GM13976 (cell line): Measurements from ENCODE around the gene SPEN.

Experiments used
- DNase-seq: peaks from one replicate; pipeline ENCODE4 v3.0.0; 2012; ENCODE audit warnings: low spot score
- in situ Hi-C: fragments of 300-500 bp; cut with MboI; formaldehyde crosslinking; loops from one replicate; pipeline ENCODE4 v1.12.0; 2022; ENCODE audit warnings: low sequenced_read_pairs, mixed read lengths, inconsistent platforms; ENCODE audit not compliant: unreplicated experiment
- TF ChIP-seq, protein P1 (sequence below): IDR thresholded peaks from 2 replicates; pipeline ENCODE4 v1.5.1; 2012; ENCODE audit warnings: borderline replicate concordance, mild to moderate bottlenecking; ENCODE audit not compliant: insufficient read depth; ENCODE audit errors: extremely low read depth, missing control alignments, control extremely low read depth

The SPEN gene

GRCh38 chr1:15867288-15867687, 19.8 kb downstream of the SPEN start:
- DNase-seq: no peak
- TF ChIP-seq, protein P1, sequence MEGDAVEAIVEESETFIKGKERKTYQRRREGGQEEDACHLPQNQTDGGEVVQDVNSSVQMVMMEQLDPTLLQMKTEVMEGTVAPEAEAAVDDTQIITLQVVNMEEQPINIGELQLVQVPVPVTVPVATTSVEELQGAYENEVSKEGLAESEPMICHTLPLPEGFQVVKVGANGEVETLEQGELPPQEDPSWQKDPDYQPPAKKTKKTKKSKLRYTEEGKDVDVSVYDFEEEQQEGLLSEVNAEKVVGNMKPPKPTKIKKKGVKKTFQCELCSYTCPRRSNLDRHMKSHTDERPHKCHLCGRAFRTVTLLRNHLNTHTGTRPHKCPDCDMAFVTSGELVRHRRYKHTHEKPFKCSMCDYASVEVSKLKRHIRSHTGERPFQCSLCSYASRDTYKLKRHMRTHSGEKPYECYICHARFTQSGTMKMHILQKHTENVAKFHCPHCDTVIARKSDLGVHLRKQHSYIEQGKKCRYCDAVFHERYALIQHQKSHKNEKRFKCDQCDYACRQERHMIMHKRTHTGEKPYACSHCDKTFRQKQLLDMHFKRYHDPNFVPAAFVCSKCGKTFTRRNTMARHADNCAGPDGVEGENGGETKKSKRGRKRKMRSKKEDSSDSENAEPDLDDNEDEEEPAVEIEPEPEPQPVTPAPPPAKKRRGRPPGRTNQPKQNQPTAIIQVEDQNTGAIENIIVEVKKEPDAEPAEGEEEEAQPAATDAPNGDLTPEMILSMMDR: no peak
- in situ Hi-C loops: no loop called here

- in situ Hi-C loops: no loop called here
- TF ChIP-seq, protein P1: no peak
- DNase-seq: no peak
Measured at GRCh38 chr1:15869413-15869812, 21.9 kb downstream of the SPEN start.

DNA sequence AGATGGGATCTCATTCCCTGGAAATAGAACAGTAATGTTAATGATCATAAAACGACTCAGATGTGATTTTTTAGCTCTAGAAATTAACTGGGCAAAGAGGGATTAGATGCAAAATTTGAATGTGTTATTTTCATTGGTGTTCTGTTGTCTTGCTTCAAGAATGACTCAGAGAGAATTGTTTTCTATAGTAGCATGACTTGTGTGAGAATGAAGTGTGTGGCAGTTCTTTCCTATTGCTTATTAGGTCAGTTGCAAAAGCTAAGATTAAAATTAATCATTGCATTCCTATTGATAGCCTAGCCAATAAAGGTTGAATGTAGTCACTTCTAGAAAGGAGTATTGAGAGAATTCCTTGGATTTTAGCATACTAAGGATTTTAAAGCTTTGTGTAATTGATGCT, 22.9 kb downstream of the SPEN start:
- in situ Hi-C loops: no loop called here
- no peak for DNase-seq
- TF ChIP-seq, protein P1: no peak

DNA sequence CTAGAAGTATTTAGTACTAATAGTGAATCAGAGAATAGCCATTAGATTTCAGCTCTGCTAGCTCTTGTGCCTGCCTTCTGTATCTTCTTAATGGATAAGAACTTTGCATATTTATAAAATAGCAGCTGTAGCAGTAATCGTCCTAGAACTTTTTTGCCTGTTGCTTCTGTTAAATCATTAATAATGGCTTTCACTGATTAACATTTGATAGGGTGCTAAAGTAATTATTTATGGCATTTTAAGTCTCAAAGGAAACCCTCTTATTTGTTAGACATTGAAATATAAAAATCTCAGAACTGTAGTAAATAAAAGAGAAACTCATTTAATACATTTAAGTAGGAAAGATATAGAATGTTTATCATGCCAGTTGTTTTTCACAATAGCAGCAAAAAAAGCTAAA, 27.0 kb downstream of the SPEN start:
- in situ Hi-C loops: no loop called here
- no peak for DNase-seq
- TF ChIP-seq, protein P1: no peak

DNA sequence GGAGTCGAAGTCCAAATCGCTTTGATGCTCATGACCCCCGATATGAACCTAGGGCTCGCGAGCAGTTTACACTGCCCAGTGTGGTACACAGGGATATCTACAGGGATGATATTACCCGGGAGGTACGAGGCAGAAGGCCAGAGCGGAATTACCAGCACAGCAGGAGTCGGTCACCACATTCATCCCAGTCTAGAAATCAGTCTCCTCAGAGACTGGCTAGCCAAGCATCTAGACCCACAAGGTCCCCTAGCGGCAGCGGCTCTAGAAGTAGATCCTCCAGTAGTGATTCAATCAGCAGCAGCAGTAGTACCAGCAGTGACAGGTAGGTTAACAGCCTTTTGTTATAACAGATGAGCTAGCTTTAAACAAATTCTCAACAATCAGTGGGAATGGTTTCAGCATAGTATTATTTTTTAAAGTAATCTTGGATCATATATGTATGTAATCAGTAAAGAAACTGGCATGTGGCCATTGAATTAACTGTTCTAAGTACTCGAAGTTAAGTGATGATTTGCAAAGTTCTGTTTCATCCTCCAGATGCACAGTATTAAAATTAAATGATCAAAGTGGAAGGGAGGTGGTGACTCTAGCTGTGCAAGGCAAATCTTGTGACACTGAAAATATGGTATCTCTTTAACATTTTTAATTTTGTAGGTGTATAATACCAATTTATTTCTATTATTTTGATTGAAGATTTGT, 29.0 kb downstream of the SPEN start:
- in situ Hi-C loops: no loop called here
- no peak for DNase-seq
- TF ChIP-seq, protein P1: no peak

- TF ChIP-seq, protein P1: no peak
- in situ Hi-C loops: no loop called here
- DNase-seq: no peak
Measured at GRCh38 chr1:15881961-15882360, 34.5 kb downstream of the SPEN start.

DNA sequence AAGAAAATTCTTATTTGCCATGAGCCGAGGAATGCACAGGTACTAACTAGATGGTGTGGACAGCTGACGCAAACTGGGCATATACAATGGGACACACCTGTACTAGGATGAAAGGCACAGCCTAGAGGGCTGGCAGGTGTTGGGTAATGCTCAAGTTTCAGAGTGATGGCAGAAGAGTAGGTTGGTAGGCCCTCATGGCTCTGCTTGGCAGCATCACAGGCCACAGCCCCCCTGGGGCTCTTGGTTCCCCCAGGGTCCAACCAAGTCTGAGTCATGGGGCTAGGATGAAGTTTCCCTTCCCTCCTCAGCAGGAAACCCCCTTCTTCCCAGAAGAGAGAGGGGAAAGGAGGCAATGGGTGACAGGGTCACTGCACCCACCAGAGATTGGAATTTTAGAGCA, 35.2 kb downstream of the SPEN start:
- in situ Hi-C loops: no loop called here
- TF ChIP-seq, protein P1: no peak
- DNase-seq: no peak
